Osteoblast (primary cell): ENCODE results near the gene NCKAP5. TPM values are rescaled to one million over a fixed set of nuclear protein-coding genes. Genes with fewer than 3 reads are reported as not detected.

ENCODE experiments used
- DNase-seq: peaks from one replicate; pipeline ENCODE4 v3.0.0; 2011; ENCODE audit warnings: low spot score, mixed read lengths; ENCODE audit not compliant: insufficient read length; ENCODE audit errors: missing footprints
- H2AFZ ChIP-seq: 2 replicates; pipeline ENCODE4 v1.6.0; 2011; ENCODE audit warnings: mild to moderate bottlenecking, low read length
- H3K27ac ChIP-seq: 2 replicates; pipeline ENCODE4 v1.5.1; 2011; ENCODE audit warnings: mild to moderate bottlenecking, low read depth, low read length, moderate library complexity
- H3K27me3 ChIP-seq: 2 replicates; pipeline ENCODE4 v1.6.0; 2012; ENCODE audit warnings: mild to moderate bottlenecking, control low read depth, inconsistent platforms, low read length, moderate library complexity; ENCODE audit not compliant: insufficient read depth
- H3K36me3 ChIP-seq: 2 replicates; pipeline ENCODE4 v1.5.1; 2011; ENCODE audit warnings: mild to moderate bottlenecking, low read length, control low read depth, moderate library complexity; ENCODE audit not compliant: insufficient read depth
- H3K4me1 ChIP-seq: 2 replicates; pipeline ENCODE4 v1.5.1; 2011; ENCODE audit warnings: mild to moderate bottlenecking, low read length, control low read depth, moderate library complexity; ENCODE audit not compliant: insufficient read depth
- H3K4me2 ChIP-seq: 2 replicates; pipeline ENCODE4 v1.6.0; 2011; ENCODE audit warnings: mild to moderate bottlenecking, low read length; ENCODE audit not compliant: insufficient read depth
- H3K4me3 ChIP-seq: fragments of 200-600 bp; sonication (generic); 3 replicates; pipeline ENCODE4 v1.5.1; 2012; ENCODE audit warnings: mild to moderate bottlenecking, low read length, inconsistent platforms; ENCODE audit not compliant: insufficient read depth
- H3K79me2 ChIP-seq: 2 replicates; pipeline ENCODE4 v1.6.0; 2012; ENCODE audit warnings: mild to moderate bottlenecking, low read length, control low read depth, inconsistent platforms; ENCODE audit not compliant: insufficient read depth
- H3K9me3 ChIP-seq: 2 replicates; pipeline ENCODE4 v1.5.1; 2011; ENCODE audit warnings: low read depth, low read length, control low read depth
- H4K20me1 ChIP-seq: 2 replicates; pipeline ENCODE4 v1.6.0; 2012; ENCODE audit warnings: mild to moderate bottlenecking, low read length, control low read depth; ENCODE audit not compliant: insufficient read depth
- CTCF ChIP-seq: IDR thresholded peaks from 2 replicates; pipeline ENCODE4 v1.5.1; 2011; ENCODE audit warnings: mild to moderate bottlenecking, low read depth, low read length, moderate library complexity; ENCODE audit errors: extremely low read depth
- total RNA-seq: library from RNA; depleted of rRNA; stranded (reverse); fragments of >200 nt; gene quantifications from 2 replicates; pipeline ENCODE4 v1.2.3, GENCODE V29; 2012

The NCKAP5 gene
- total RNA-seq, 1 donor = 1.8 TPM

GRCh38 chr2:133240491-133241223 is 327.6 kb downstream of the NCKAP5 start:
- Histone ChIP-seq H3K27me3 (no peaks in the 10 kb centered on the region), H3K4me1 (peaks cover 10% of the 10 kb centered on the region), H3K4me2 (peak overlapping the region; percentile 89), H3K36me3 (no peaks in the 10 kb centered on the region), H2AFZ (peak overlapping the region; percentile 66), H4K20me1 (no peaks in the 10 kb centered on the region), H3K9me3 (no peaks in the 10 kb centered on the region), H3K27ac (peak overlapping the region; percentile 64), H3K79me2 (no peaks in the 10 kb centered on the region), H3K4me3 (peak overlapping the region; percentile 68)
- DNase-seq = no peak
- TF ChIP-seq CTCF = no peak

- Histone ChIP-seq H3K79me2 (no peaks in the 10 kb centered on the region), H3K4me1 (peaks cover 5% of the 10 kb centered on the region), H3K9me3 (no peaks in the 10 kb centered on the region), H2AFZ (no peak overlapping the region), H3K36me3 (no peaks in the 10 kb centered on the region), H3K27me3 (no peaks in the 10 kb centered on the region), H3K4me3 (no peak overlapping the region), H4K20me1 (no peaks in the 10 kb centered on the region), H3K4me2 (no peak overlapping the region), H3K27ac (no peak overlapping the region)
- DNase-seq = no peak
- no peak for TF ChIP-seq CTCF
Observed at GRCh38 chr2:133235968-133236367, 332.3 kb downstream of the NCKAP5 start.

GRCh38 chr2:133232556-133232955 is 335.7 kb downstream of the NCKAP5 start:
- Histone ChIP-seq H4K20me1 (no peaks in the 10 kb centered on the region), H3K36me3 (no peaks in the 10 kb centered on the region), H3K4me3 (no peak overlapping the region), H3K27ac (no peak overlapping the region), H3K79me2 (no peaks in the 10 kb centered on the region), H3K27me3 (peaks cover 2% of the 10 kb centered on the region), H2AFZ (no peak overlapping the region), H3K9me3 (no peaks in the 10 kb centered on the region), H3K4me2 (no peak overlapping the region), H3K4me1 (no peaks in the 10 kb centered on the region)
- TF ChIP-seq CTCF = no peak
- no peak for DNase-seq

GRCh38 chr2:133231264-133231663 is 337.0 kb downstream of the NCKAP5 start:
- Histone ChIP-seq H3K27me3 (peaks cover 2% of the 10 kb centered on the region), H3K4me2 (no peak overlapping the region), H3K36me3 (no peaks in the 10 kb centered on the region), H3K79me2 (no peaks in the 10 kb centered on the region), H3K4me3 (no peak overlapping the region), H4K20me1 (no peaks in the 10 kb centered on the region), H3K9me3 (no peaks in the 10 kb centered on the region), H3K27ac (no peak overlapping the region), H3K4me1 (no peaks in the 10 kb centered on the region), H2AFZ (no peak overlapping the region)
- TF ChIP-seq CTCF = no peak
- no peak for DNase-seq
